Activated gamma-delta T cell treated with anti-CD3 and anti-CD28 coated beads, Interleukin-2, amount 50 U/mL, for 16 hours (primary cell): ENCODE data around the gene TMOD1.

ENCODE experiments used
- DNase-seq: peaks from one replicate; pipeline ENCODE4 v3.0.0-alpha.2; 2020; ENCODE audit warnings: low read depth

TMOD1 gene

GRCh38 chr9:97635026-97635425 is 133.6 kb downstream of the TMOD1 start:
- no peak for DNase-seq

DNA sequence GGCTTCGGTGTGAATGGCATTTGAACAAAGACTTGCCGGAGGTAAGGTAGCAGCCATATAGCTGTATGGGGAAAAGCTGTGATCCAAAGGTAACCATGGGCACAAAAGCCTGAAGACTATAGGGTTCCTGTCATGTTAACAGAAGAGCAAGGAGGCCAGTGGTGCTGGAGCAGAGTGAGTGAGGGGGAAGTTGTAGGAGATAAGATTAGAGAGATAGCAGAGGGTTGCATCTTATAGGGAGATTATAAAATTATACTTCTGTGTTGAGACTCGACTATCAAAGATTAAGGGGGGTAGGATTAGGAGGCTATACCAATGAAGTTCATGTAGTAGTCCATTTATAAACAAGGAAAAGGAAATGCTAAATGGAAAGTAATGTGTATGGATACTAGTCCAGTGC is 135.4 kb downstream of the TMOD1 start:
- DNase-seq = no peak

DNA sequence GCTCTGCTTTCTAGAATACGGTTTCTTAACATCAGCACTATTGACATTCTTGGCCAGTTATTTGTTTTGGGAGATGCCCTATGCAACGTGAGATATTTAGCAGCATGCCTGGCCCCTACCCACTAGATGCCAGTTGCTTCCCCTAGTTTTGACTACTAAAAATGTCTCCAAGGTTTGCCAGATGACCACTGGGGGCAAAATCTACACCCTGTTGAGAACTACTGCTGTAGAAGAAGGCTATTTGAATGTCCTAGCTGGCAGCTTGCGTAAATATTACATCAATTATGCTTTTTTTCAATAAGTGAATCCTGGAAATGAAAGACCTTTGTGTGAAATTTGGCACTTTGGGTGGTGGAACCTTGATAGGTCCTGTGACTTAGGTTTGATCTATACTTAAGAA is 137.2 kb downstream of the TMOD1 start:
- DNase-seq = no peak

DNA sequence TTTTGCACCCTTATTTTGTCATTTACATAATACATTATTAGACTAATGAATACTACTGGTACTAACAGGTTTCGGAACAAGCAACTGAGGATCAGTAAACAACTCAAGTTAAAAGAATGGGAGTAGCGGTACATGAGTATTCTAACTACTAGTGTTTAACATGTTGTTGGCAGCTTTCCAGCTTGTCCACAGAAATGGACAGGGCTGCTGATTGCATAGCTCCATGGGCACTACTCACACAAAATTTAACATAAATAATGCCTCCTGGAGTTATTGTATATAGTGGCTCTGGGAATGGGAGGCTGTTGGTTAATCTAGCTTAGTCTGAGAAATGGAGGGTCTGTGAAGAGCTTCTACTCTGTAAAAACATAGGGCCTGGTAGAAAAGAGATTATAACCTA is 138.9 kb downstream of the TMOD1 start:
- no peak for DNase-seq

GRCh38 chr9:97645720-97646119 is 144.3 kb downstream of the TMOD1 start:
- DNase-seq = no peak

- DNase-seq = no peak
Measured at GRCh38 chr9:97647996-97648395, 146.5 kb downstream of the TMOD1 start.
